Mucosa of descending colon (tissue), 3 donors: Measurements from ENCODE around the gene NPAS2. TPM values are rescaled to one million over a fixed set of nuclear protein-coding genes. Genes with fewer than 3 reads are reported as not detected.

Experiments
- ATAC-seq: fragments of 200-7000 bp; cut with Tn5 transposase; one replicate; pipeline ENCODE4 v1.9.1; 2020; ENCODE audit warnings: mild to moderate bottlenecking, moderate library complexity
- DNase-seq, 3 donors: peaks; one replicate each; pipeline ENCODE4 v3.0.0-alpha.2; 2020
- H3K36me3 ChIP-seq: fragments of 200-600 bp; one replicate; pipeline ENCODE4 v1.8.0; 2021; ENCODE audit warnings: low read depth, mild to moderate bottlenecking
- H3K4me1 ChIP-seq: fragments of 200-600 bp; one replicate; pipeline ENCODE4 v1.8.0; 2021; ENCODE audit warnings: low read depth, mild to moderate bottlenecking
- H3K4me3 ChIP-seq: fragments of 200-600 bp; one replicate; pipeline ENCODE4 v1.8.0; 2021; ENCODE audit warnings: mild to moderate bottlenecking
- H3K9me3 ChIP-seq: fragments of 200-600 bp; one replicate; pipeline ENCODE4 v1.8.0; 2021; ENCODE audit warnings: mild to moderate bottlenecking
- intact Hi-C, 2 donors: fragments of 100-400 bp; cut with DNase I in 1 of 2; cut with micrococcal nuclease in 1 of 2; formaldehyde crosslinking; loops; one replicate each; pipeline versions ENCODE4 v1.11.0 to v1.11.1; 2022; cut with DNase I, micrococcal nuclease
- total RNA-seq, 3 donors: library from RNA; stranded (reverse); fragmentation: NEBNext Ultra II Directional in 2 of 3; extraction: Animal tissue kit (Norgen Biotek cat#: 25700) in 2 of 3; gene quantifications; one replicate each; pipeline versions ENCODE4 v1.2.1 to v1.2.4, GENCODE V29; 2021 to 2023
- TF ChIP-seq, protein P1 (sequence below): fragments of 200-600 bp; IDR thresholded peaks from one replicate; pipeline ENCODE4 v1.8.0; 2022; ENCODE audit warnings: antibody characterized with exemption, mild to moderate bottlenecking
- donor health status: DM: no; HTN: no; CAD: no; lungs with moderate emphysema.
- donor health status: DM: no; HTN: no; CAD: no.
- donor health status: DM: no; HTN: yes; CAD: no.

The NPAS2 gene
- total RNA-seq, 3 donors from 2014 or later = 42.5 to 53.1 (median 46.5) TPM

DNA sequence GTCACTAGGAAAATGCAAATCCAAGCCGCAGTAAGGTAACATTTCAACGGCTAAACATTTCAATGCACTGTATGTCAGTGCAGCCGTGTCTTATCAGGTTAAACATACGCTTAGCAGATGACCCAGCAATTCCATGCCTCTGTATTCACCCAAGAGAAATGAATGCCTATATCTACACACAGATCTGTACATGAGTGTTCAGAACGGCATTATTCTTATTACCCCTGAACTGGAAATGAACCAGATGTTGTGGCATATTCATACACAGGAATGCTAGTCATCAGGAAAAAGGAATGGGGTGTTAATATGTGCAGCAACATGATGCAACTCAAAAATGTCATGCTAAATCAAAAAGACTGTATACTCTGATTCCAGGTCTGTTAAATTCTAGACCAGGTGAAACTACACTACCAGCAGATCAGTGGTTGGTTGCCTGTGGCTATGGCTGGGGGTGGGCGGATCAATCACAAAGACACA is 101.8 kb downstream of the NPAS2 start:
- Histone ChIP-seq H3K36me3 (no peaks in the 10 kb centered on the region), H3K9me3 (no peaks in the 10 kb centered on the region), H3K4me1 (no peaks in the 10 kb centered on the region), H3K4me3 (no peak overlapping the region)
- TF ChIP-seq, protein P1, sequence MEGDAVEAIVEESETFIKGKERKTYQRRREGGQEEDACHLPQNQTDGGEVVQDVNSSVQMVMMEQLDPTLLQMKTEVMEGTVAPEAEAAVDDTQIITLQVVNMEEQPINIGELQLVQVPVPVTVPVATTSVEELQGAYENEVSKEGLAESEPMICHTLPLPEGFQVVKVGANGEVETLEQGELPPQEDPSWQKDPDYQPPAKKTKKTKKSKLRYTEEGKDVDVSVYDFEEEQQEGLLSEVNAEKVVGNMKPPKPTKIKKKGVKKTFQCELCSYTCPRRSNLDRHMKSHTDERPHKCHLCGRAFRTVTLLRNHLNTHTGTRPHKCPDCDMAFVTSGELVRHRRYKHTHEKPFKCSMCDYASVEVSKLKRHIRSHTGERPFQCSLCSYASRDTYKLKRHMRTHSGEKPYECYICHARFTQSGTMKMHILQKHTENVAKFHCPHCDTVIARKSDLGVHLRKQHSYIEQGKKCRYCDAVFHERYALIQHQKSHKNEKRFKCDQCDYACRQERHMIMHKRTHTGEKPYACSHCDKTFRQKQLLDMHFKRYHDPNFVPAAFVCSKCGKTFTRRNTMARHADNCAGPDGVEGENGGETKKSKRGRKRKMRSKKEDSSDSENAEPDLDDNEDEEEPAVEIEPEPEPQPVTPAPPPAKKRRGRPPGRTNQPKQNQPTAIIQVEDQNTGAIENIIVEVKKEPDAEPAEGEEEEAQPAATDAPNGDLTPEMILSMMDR = no peak
- intact Hi-C loops = no loop called here
- no peak for DNase-seq
- no peak for ATAC-seq

GRCh38 chr2:100923461-100924060 is 103.6 kb downstream of the NPAS2 start:
- DNase-seq (no peak), ATAC-seq (no peak)
- intact Hi-C loops = no loop called here
- Histone ChIP-seq H3K36me3 (no peaks in the 10 kb centered on the region), H3K4me1 (no peaks in the 10 kb centered on the region), H3K9me3 (no peaks in the 10 kb centered on the region), H3K4me3 (no peak overlapping the region)
- TF ChIP-seq, protein P1 = no peak

- ATAC-seq (peak; percentile 18), DNase-seq (no peak)
- H3K36me3 ChIP-seq = no peaks in the 10 kb centered on the region
- H3K4me3 ChIP-seq = no peak overlapping the region
- intact Hi-C loops = no loop called here
- no peaks in the 10 kb centered on the region for H3K4me1 ChIP-seq
- TF ChIP-seq, protein P1 = no peak
- no peaks in the 10 kb centered on the region for H3K9me3 ChIP-seq
Observed at GRCh38 chr2:100924122-100924519, 104.2 kb downstream of the NPAS2 start.

DNA sequence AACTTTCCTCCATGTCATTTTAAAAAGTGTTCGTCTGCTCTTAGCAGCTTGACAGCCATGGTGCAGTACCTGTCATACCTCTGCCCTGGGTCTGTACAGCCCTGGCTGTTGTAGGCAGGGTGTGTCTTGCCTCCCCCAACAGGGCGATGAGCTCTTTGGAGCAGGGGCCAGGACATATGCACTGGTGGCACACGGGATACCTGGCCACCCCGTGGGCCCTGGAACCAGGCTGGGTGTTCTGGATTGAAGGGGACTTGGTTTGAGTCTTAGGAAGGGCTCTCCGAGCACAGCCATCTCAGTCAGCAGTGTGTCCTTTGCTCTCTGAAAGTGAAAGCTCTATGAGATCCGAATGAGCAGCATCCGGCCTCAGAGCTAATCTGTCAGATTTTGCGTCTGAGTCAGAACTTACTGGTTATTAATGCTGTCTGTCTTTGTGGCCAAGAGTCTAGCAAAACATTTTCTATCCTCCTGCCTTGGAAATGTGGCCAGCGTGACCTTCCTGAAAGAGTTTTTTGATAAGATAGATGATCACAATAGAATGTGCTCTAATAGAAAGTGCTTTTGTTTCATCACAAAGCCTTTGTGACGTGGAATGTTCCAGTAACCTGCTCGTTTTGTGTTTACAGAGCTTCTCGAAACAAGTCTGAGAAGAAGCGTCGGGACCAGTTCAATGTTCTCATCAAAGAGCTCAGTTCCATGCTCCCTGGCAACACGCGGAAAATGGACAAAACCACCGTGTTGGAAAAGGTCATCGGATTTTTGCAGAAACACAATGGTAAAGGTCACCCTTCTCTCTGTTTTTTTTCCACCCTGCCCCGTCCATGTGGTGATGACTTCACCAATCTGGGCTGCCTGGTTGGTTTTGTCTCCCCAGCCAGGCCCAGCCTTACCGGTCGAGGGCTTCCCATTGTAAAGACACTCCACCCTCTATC is 104.8 kb downstream of the NPAS2 start:
- intact Hi-C loops = no loop called here
- DNase-seq (peak in 2 of 3 donors; percentile 24 to 34), ATAC-seq (peak; percentile 94)
- H3K4me3 ChIP-seq = no peak overlapping the region
- no peaks in the 10 kb centered on the region for H3K4me1 ChIP-seq
- no peaks in the 10 kb centered on the region for H3K36me3 ChIP-seq
- TF ChIP-seq, protein P1 = no peak
- no peaks in the 10 kb centered on the region for H3K9me3 ChIP-seq

GRCh38 chr2:100928235-100928634 is 108.3 kb downstream of the NPAS2 start:
- no peaks in the 10 kb centered on the region for H3K36me3 ChIP-seq
- no peak overlapping the region for H3K4me3 ChIP-seq
- H3K4me1 ChIP-seq = no peaks in the 10 kb centered on the region
- intact Hi-C loops = no loop called here
- TF ChIP-seq, protein P1 = no peak
- no peaks in the 10 kb centered on the region for H3K9me3 ChIP-seq
- ATAC-seq (no peak), DNase-seq (no peak)
